Adrenal gland (tissue), 5 donors: Measurements from ENCODE around the gene ATP11A.

ENCODE experiments used
- POLR2A ChIP-seq, 2 donors: fragments of 450-650 bp; IDR thresholded peaks; one replicate each; pipeline ENCODE4 v1.6.1; 2017; ENCODE audit warnings: antibody characterized with exemption in 2 of 2, mild to moderate bottlenecking in 2 of 2, moderate library complexity in 1 of 2
- TF ChIP-seq, protein P1 (sequence below), 6 experiments: fragments of 450-650 bp in 4 of 6; fragments of 200-600 bp in 2 of 6; sonication (generic) in 1 of 6; IDR thresholded peaks; 1 replicate in 5 of 6; 2 replicates in 1 of 6; pipeline versions ENCODE4 v1.5.1 to v1.8.0; 2016 to 2021; ENCODE audit warnings: antibody characterized with exemption in 6 of 6, mild to moderate bottlenecking in 2 of 6, moderate library complexity in 1 of 6
- donor health status: DM: no; HTN: no; CAD: no.

DNA sequence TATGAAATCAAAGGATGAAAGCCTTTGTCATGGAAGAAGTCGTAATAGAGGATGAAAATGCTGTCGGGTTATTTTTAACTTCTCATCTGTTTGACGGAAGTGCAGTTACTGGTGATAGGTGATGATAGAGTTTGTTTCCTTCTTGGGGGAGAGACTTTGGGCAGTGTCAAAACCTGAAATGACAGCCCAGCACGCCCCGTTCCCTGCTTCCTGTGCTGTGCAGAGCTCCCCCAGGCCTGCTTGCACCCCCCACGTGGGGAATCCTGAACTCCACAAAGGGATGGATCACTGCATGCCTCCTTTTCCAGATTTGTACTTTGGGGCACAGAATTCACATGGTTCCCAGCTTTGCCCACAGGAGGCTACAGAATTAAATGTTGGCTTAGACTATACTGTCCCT is 102.7 kb downstream of the ATP11A start:
- TF ChIP-seq, protein P1, sequence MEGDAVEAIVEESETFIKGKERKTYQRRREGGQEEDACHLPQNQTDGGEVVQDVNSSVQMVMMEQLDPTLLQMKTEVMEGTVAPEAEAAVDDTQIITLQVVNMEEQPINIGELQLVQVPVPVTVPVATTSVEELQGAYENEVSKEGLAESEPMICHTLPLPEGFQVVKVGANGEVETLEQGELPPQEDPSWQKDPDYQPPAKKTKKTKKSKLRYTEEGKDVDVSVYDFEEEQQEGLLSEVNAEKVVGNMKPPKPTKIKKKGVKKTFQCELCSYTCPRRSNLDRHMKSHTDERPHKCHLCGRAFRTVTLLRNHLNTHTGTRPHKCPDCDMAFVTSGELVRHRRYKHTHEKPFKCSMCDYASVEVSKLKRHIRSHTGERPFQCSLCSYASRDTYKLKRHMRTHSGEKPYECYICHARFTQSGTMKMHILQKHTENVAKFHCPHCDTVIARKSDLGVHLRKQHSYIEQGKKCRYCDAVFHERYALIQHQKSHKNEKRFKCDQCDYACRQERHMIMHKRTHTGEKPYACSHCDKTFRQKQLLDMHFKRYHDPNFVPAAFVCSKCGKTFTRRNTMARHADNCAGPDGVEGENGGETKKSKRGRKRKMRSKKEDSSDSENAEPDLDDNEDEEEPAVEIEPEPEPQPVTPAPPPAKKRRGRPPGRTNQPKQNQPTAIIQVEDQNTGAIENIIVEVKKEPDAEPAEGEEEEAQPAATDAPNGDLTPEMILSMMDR (IDR thresholded peaks at IDR 0.05) = no peak
- no peak for TF ChIP-seq POLR2A (IDR thresholded peaks at IDR 0.05)
